Cardiac fibroblast (primary cell): ENCODE measurements around the gene TMEM52.

Experiments
- DNase-seq, 2 donors: peaks; one replicate each; pipeline versions ENCODE4 v3.0.0 to v3.0.0-alpha.2; 2010; ENCODE audit warnings: low read depth in 2 of 2
- H3K4me3 ChIP-seq, 2 donors: replicated peaks in 1 of 2; 1 replicate in 1 of 2; 2 replicates in 1 of 2; pipeline ENCODE4 v1.5.1; 2011; ENCODE audit warnings: low read depth in 2 of 2, low read length in 2 of 2, mild to moderate bottlenecking in 2 of 2, moderate library complexity in 1 of 2
- TF ChIP-seq, protein P1 (sequence below): IDR thresholded peaks from one replicate; pipeline ENCODE4 v1.5.1; 2011; ENCODE audit warnings: low read depth, mild to moderate bottlenecking, low read length, inconsistent platforms

The TMEM52 gene

GRCh38 chr1:1883092-1883873 is 35.8 kb downstream of the TMEM52 start:
- H3K4me3 ChIP-seq = no peak overlapping the region
- TF ChIP-seq, protein P1, sequence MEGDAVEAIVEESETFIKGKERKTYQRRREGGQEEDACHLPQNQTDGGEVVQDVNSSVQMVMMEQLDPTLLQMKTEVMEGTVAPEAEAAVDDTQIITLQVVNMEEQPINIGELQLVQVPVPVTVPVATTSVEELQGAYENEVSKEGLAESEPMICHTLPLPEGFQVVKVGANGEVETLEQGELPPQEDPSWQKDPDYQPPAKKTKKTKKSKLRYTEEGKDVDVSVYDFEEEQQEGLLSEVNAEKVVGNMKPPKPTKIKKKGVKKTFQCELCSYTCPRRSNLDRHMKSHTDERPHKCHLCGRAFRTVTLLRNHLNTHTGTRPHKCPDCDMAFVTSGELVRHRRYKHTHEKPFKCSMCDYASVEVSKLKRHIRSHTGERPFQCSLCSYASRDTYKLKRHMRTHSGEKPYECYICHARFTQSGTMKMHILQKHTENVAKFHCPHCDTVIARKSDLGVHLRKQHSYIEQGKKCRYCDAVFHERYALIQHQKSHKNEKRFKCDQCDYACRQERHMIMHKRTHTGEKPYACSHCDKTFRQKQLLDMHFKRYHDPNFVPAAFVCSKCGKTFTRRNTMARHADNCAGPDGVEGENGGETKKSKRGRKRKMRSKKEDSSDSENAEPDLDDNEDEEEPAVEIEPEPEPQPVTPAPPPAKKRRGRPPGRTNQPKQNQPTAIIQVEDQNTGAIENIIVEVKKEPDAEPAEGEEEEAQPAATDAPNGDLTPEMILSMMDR = no peak
- DNase-seq = no peak

DNA sequence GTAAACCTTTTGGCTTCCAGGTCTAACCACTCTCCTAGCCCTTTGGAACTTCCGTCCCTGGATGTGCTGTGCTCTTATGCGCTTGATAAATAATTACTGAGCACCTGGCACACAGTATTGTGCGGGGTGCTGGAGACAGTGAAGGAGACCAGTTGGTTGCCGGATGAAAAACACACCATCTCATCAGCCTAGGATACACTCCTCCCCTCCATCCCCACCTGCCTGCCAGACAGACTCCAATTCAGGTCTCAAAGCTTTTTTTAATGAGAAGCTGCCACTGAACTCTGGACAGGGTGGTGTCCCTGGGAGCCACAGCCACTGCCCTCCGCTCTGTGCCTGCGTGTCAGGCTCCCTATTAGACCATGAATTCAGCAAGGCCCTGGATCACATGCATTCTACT is 37.4 kb downstream of the TMEM52 start:
- no peak for DNase-seq
- TF ChIP-seq, protein P1 = no peak
- no peak overlapping the region for H3K4me3 ChIP-seq

GRCh38 chr1:1880617-1881312 is 38.3 kb downstream of the TMEM52 start:
- no peak for DNase-seq
- TF ChIP-seq, protein P1 = no peak
- H3K4me3 ChIP-seq = no peak overlapping the region

DNA sequence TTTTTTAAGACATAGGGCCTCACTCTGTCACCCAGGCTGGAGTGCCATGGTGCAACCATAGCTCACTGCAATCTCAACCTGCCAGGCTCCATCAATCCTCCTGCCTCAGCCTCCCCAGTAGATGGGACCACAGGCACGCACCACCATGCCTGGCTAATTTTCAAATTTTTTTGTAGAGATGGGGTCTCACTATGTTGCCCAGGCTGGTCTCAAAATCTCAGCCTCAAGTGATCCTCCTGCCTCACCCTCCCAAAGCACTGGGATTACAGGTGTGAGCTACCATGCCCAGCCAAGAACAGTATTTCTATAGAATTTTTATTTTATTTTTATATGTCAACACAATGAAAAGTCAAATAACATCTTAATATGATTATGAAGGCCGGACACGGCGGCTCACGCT is 39.1 kb downstream of the TMEM52 start:
- TF ChIP-seq, protein P1 = no peak
- no peak for DNase-seq

DNA sequence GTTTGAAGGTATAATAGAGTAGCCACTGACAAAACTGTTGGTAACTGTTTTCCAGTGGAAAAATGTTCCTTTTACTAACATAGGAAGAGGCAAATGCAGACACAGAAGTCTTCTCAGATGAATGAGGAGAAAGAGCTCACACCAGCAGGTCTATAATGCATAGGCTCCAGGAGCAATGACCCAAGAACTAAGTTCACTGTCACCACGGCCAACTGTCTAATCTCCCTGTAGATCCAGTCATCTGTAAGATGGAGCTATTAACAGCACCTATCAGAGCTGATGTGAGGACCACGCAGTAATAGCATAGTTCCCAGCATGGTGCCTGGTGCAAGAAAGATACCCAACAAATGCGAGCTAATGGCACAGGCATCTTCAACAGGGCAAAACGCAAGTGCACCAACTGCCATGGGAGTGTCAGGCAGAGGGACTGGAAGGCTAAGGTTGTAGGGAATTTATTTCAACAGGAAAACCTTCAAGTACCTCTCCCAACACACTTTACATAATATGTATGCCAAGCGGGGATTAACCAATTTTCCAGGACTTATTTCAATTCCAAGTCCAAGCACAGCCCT is 41.1 kb downstream of the TMEM52 start:
- DNase-seq = no peak
- TF ChIP-seq, protein P1 = no peak
- H3K4me3 ChIP-seq = no peak overlapping the region

More for the DNA sequence above, 39.1 kb downstream of the TMEM52 start:
- no peak overlapping the region for H3K4me3 ChIP-seq

DNA sequence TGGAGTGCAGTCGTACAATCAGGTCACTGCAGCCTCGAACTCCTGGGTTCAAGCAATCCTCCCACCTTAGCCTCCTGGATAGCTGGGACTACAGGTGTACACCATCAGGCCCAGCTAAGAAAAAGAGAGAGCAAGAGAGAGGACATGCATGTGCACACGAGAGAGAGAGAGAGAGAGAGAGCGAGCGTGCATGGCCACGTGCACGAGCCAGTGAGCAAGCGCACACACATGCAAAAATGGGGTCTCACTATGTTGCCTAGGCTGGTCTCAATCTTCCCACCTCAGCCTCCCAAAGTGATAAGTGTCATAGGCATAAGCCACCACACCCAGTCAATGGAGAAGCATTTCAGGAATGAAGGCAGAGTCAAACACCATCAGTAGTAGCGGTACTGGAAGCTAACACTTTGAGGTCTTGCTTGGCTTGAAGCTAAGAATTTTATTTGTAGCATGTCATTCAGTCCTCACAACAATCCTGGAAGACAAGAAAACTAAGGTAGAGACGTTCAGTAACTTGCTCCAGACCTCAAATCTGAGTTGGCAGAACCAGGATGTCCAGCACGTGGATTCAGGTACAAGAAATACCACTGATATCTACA is 42.6 kb downstream of the TMEM52 start:
- TF ChIP-seq, protein P1 = no peak
- DNase-seq = peak in 1 of 2 donors; percentile 41
- no peak overlapping the region for H3K4me3 ChIP-seq
